Tibial nerve (tissue), 3 donors: Measurements from ENCODE around the gene SMIM29.

ENCODE experiments used
- POLR2A ChIP-seq, 2 donors: fragments of 450-650 bp; IDR thresholded peaks; one replicate each; pipeline ENCODE4 v1.6.1; 2017; ENCODE audit warnings: antibody characterized with exemption in 2 of 2, mild to moderate bottlenecking in 2 of 2, moderate library complexity in 2 of 2
- TF ChIP-seq, protein P1 (sequence below), 5 experiments: fragments of 200-600 bp in 3 of 5; fragments of 450-650 bp in 2 of 5; sonication (generic) in 3 of 5; IDR thresholded peaks; one replicate each; pipeline ENCODE4 v1.5.1; 2016 to 2019; ENCODE audit warnings: antibody characterized with exemption in 5 of 5, mild to moderate bottlenecking in 3 of 5, moderate library complexity in 2 of 5

DNA sequence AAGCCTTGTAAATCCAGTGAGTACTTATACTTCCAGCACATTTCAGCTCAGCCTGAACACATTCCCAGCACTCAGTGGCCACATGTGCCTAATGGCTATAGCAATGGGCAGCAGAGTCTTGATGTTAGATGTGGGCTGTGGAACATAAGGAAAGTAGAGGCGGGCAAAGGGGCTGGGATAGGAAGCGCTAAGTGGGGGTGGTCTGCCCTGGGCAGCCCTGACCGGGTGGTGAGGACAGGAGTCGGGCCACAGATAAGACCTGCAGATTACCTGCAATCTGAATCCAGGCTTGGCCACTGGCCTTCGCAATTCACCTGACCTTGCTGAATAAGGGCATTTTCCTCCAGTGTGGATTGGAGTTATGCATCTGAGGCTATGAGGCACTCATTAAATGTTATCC, 23.3 kb downstream of the SMIM29 start:
- TF ChIP-seq, protein P1, sequence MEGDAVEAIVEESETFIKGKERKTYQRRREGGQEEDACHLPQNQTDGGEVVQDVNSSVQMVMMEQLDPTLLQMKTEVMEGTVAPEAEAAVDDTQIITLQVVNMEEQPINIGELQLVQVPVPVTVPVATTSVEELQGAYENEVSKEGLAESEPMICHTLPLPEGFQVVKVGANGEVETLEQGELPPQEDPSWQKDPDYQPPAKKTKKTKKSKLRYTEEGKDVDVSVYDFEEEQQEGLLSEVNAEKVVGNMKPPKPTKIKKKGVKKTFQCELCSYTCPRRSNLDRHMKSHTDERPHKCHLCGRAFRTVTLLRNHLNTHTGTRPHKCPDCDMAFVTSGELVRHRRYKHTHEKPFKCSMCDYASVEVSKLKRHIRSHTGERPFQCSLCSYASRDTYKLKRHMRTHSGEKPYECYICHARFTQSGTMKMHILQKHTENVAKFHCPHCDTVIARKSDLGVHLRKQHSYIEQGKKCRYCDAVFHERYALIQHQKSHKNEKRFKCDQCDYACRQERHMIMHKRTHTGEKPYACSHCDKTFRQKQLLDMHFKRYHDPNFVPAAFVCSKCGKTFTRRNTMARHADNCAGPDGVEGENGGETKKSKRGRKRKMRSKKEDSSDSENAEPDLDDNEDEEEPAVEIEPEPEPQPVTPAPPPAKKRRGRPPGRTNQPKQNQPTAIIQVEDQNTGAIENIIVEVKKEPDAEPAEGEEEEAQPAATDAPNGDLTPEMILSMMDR (IDR thresholded peaks at IDR 0.05) = no peak
- no peak for TF ChIP-seq POLR2A (IDR thresholded peaks at IDR 0.05)
